HUES64 (cell line): ENCODE measurements around the gene MAP3K5.

Experiments used
- H3K27ac ChIP-seq: 2 replicates; pipeline ENCODE4 v1.7.0; 2013; ENCODE audit warnings: low read depth, low read length, inconsistent platforms
- H3K27me3 ChIP-seq: 2 replicates; pipeline ENCODE4 v1.6.1; 2013; ENCODE audit warnings: mild to moderate bottlenecking, low read length; ENCODE audit not compliant: insufficient read depth
- H3K36me3 ChIP-seq: 2 replicates; pipeline ENCODE4 v1.6.1; 2013; ENCODE audit warnings: mild to moderate bottlenecking, low read length; ENCODE audit not compliant: insufficient read depth
- H3K4me1 ChIP-seq: 2 replicates; pipeline ENCODE4 v1.6.1; 2013; ENCODE audit warnings: mild to moderate bottlenecking, low read length, moderate library complexity; ENCODE audit not compliant: insufficient read depth
- H3K4me3 ChIP-seq: 2 replicates; pipeline ENCODE4 v1.5.1; 2013; ENCODE audit warnings: mild to moderate bottlenecking, low read length, moderate library complexity
- H3K9ac ChIP-seq: 2 replicates; pipeline ENCODE4 v1.6.1; 2013; ENCODE audit warnings: mild to moderate bottlenecking, low read depth, low read length
- H3K9me3 ChIP-seq: 2 replicates; pipeline ENCODE4 v1.6.1; 2013; ENCODE audit warnings: low read depth, low read length; ENCODE audit not compliant: insufficient read depth
- WGBS: fragments of 150-250, 120-280 bp; methylation state at CpG from one replicate; pipeline ENCODE4 v1.1.7; 2013; ENCODE audit warnings: missing lambda C conversion rate; 5-methylcytosine and 5-hydroxymethylcytosine counted together

MAP3K5 gene

GRCh38 chr6:136754820-136755219 is 37.5 kb downstream of the MAP3K5 start:
- Histone ChIP-seq H3K27ac (no peak overlapping the region), H3K36me3 (no peaks in the 10 kb centered on the region), H3K27me3 (no peaks in the 10 kb centered on the region), H3K4me3 (no peak overlapping the region), H3K9ac (no peak overlapping the region), H3K9me3 (no peaks in the 10 kb centered on the region), H3K4me1 (no peaks in the 10 kb centered on the region)
- WGBS, result 97% methylated on average over 7 of the region's 7 CpGs

GRCh38 chr6:136753624-136754023 is 38.7 kb downstream of the MAP3K5 start:
- Histone ChIP-seq H3K4me3 (no peak overlapping the region), H3K27me3 (no peaks in the 10 kb centered on the region), H3K9ac (no peak overlapping the region), H3K27ac (no peak overlapping the region), H3K36me3 (no peaks in the 10 kb centered on the region), H3K4me1 (no peaks in the 10 kb centered on the region), H3K9me3 (no peaks in the 10 kb centered on the region)
- 90% methylated on average over 7 of the region's 7 CpGs for WGBS

- H3K36me3 ChIP-seq, result no peaks in the 10 kb centered on the region
- 82% methylated on average over 7 of the region's 7 CpGs for whole genome bisulfite sequencing
- no peaks in the 10 kb centered on the region for H3K4me1 ChIP-seq
- no peak overlapping the region for H3K27ac ChIP-seq
- H3K9ac ChIP-seq, result no peak overlapping the region
- no peaks in the 10 kb centered on the region for H3K9me3 ChIP-seq
- H3K27me3 ChIP-seq, result no peaks in the 10 kb centered on the region
- H3K4me3 ChIP-seq, result no peak overlapping the region
Observed at GRCh38 chr6:136752554-136752953, 39.7 kb downstream of the MAP3K5 start.

- Histone ChIP-seq H3K27ac (no peak overlapping the region), H3K4me3 (no peak overlapping the region), H3K4me1 (no peaks in the 10 kb centered on the region), H3K9ac (no peak overlapping the region), H3K9me3 (no peaks in the 10 kb centered on the region), H3K27me3 (no peaks in the 10 kb centered on the region), H3K36me3 (no peaks in the 10 kb centered on the region)
- 92% methylated on average over 2 of the region's 2 CpGs for WGBS
Observed at GRCh38 chr6:136751991-136752390, 40.3 kb downstream of the MAP3K5 start.

- Histone ChIP-seq H3K27ac (no peak overlapping the region), H3K36me3 (no peaks in the 10 kb centered on the region), H3K4me1 (no peaks in the 10 kb centered on the region), H3K4me3 (no peak overlapping the region), H3K9ac (no peak overlapping the region), H3K27me3 (no peaks in the 10 kb centered on the region), H3K9me3 (no peaks in the 10 kb centered on the region)
- WGBS, result 95% methylated on average over 4 of the region's 5 CpGs
Observed at GRCh38 chr6:136751522-136751956, 40.7 kb downstream of the MAP3K5 start.

GRCh38 chr6:136750696-136751521 is 41.4 kb downstream of the MAP3K5 start:
- Histone ChIP-seq H3K4me3 (no peak overlapping the region), H3K36me3 (no peaks in the 10 kb centered on the region), H3K9ac (no peak overlapping the region), H3K9me3 (no peaks in the 10 kb centered on the region), H3K27ac (no peak overlapping the region), H3K27me3 (no peaks in the 10 kb centered on the region), H3K4me1 (no peaks in the 10 kb centered on the region)
- 91% methylated on average over 4 of the region's 4 CpGs for WGBS

- Histone ChIP-seq H3K9me3 (no peaks in the 10 kb centered on the region), H3K27me3 (no peaks in the 10 kb centered on the region), H3K4me3 (no peak overlapping the region), H3K9ac (no peak overlapping the region), H3K36me3 (no peaks in the 10 kb centered on the region), H3K4me1 (peaks cover 3% of the 10 kb centered on the region; the same call in 1 of the 2 replicates), H3K27ac (no peak overlapping the region)
- WGBS, result 93% methylated on average over 13 of the region's 13 CpGs
Observed at GRCh38 chr6:136749359-136749997, 42.8 kb downstream of the MAP3K5 start.

GRCh38 chr6:136747507-136747906 is 44.8 kb downstream of the MAP3K5 start:
- no peak overlapping the region for H3K27ac ChIP-seq
- no peaks in the 10 kb centered on the region for H3K27me3 ChIP-seq
- no peak overlapping the region for H3K9ac ChIP-seq
- no peaks in the 10 kb centered on the region for H3K9me3 ChIP-seq
- H3K4me1 ChIP-seq, result peaks cover 3% of the 10 kb centered on the region; the same call in 1 of the 2 replicates
- no peaks in the 10 kb centered on the region for H3K36me3 ChIP-seq
- H3K4me3 ChIP-seq, result no peak overlapping the region
- 100% methylated on average over 1 of the region's 1 CpG for WGBS

GRCh38 chr6:136745300-136745699 is 47.0 kb downstream of the MAP3K5 start:
- Histone ChIP-seq H3K27ac (no peak overlapping the region), H3K27me3 (no peaks in the 10 kb centered on the region), H3K9ac (no peak overlapping the region), H3K9me3 (no peaks in the 10 kb centered on the region), H3K36me3 (no peaks in the 10 kb centered on the region), H3K4me1 (peaks cover 6% of the 10 kb centered on the region), H3K4me3 (no peak overlapping the region)
- 62% methylated on average over 6 of the region's 6 CpGs for WGBS

GRCh38 chr6:136744889-136745288 is 47.4 kb downstream of the MAP3K5 start:
- no peak overlapping the region for H3K4me3 ChIP-seq
- no peaks in the 10 kb centered on the region for H3K27me3 ChIP-seq
- H3K9ac ChIP-seq, result no peak overlapping the region
- H3K9me3 ChIP-seq, result no peaks in the 10 kb centered on the region
- H3K4me1 ChIP-seq, result peaks cover 10% of the 10 kb centered on the region
- no peak overlapping the region for H3K27ac ChIP-seq
- WGBS, result 97% methylated on average over 3 of the region's 5 CpGs
- no peaks in the 10 kb centered on the region for H3K36me3 ChIP-seq

- 96% methylated on average over 2 of the region's 2 CpGs for WGBS
- Histone ChIP-seq H3K36me3 (no peaks in the 10 kb centered on the region), H3K9me3 (no peaks in the 10 kb centered on the region), H3K4me3 (no peak overlapping the region), H3K27ac (no peak overlapping the region), H3K9ac (no peak overlapping the region), H3K27me3 (no peaks in the 10 kb centered on the region), H3K4me1 (peaks cover 10% of the 10 kb centered on the region)
Observed at GRCh38 chr6:136742125-136742524, 50.2 kb downstream of the MAP3K5 start.
